ENCODE data around the gene FUT4. TPM values are rescaled to one million over a fixed set of nuclear protein-coding genes. Genes with fewer than 3 reads are reported as not detected.

FUT4 gene
- polyA plus RNA-seq, 2 of the 4 experiments (the other 2 are of a cell fraction) = 1.6 to 1.8 TPM

GRCh38 chr11:94590352-94591041, 46.8 kb downstream of the FUT4 start:
- Histone ChIP-seq H3K27ac (no peak overlapping the region), H3K9me3 (no peaks in the 10 kb centered on the region), H3K4me2 (no peak overlapping the region), H3K4me1 (no peaks in the 10 kb centered on the region), H3K4me3 (no peak overlapping the region)
- FAIRE-seq (no peak), ATAC-seq (no peak), DNase-seq (ENCODE audit: low read depth in 1 of 2, low spot score in 1 of 2) (no peak)
- 47% methylated on average over 6 of the region's 6 CpGs for WGBS (ENCODE audit: missing lambda C conversion rate)
- ChIA-PET POLR2A (no interaction called here), CTCF (no interaction called here)
- TF ChIP-seq CEBPB (IDR thresholded peaks at IDR 0.05) = no peak
- TF ChIP-seq ZNF302 (CRISPR knock-in tag; IDR thresholded peaks at IDR 0.05) = no peak
- TF ChIP-seq FOSL2 (IDR thresholded peaks at IDR 0.05) = no peak
- TF ChIP-seq FOSL2 (CRISPR knock-in tag; IDR thresholded peaks at IDR 0.05) = no peak
- no peak for TF ChIP-seq USF2 (IDR thresholded peaks at IDR 0.05)
- TF ChIP-seq MAZ (IDR thresholded peaks at IDR 0.05; ENCODE audit: borderline replicate concordance, low read depth, low read length) = no peak
- TF ChIP-seq CBX8 (IDR thresholded peaks at IDR 0.05) = no peak
- TF ChIP-seq ZFP36 (IDR thresholded peaks at IDR 0.05; ENCODE audit: borderline replicate concordance, partially characterized antibody) = no peak
- TF ChIP-seq HDAC2 (IDR thresholded peaks at IDR 0.05) = no peak
- no peak for TF ChIP-seq ELK1 (IDR thresholded peaks at IDR 0.05; ENCODE audit: low read depth, low read length)

- DNase-seq (ENCODE audit: low read depth in 1 of 2, low spot score in 1 of 2) = no peak
- WGBS (ENCODE audit: missing lambda C conversion rate) = 17% methylated on average over 2 of the region's 2 CpGs
- TF ChIP-seq JUN (IDR thresholded peaks at IDR 0.05) (no peak), HEYL (CRISPR knock-in tag; IDR thresholded peaks at IDR 0.05) (no peak), ZSCAN20 (CRISPR knock-in tag; IDR thresholded peaks at IDR 0.05) (no peak), CTCF (IDR thresholded peaks at IDR 0.05) (no peak), CBX2 (IDR thresholded peaks at IDR 0.05; ENCODE audit: borderline replicate concordance, low read depth) (no peak), FOSB (CRISPR knock-in tag; IDR thresholded peaks at IDR 0.05) (no peak), CBX8 (IDR thresholded peaks at IDR 0.05) (no peak), HOXA7 (CRISPR knock-in tag; IDR thresholded peaks at IDR 0.05) (no peak), RARB (CRISPR knock-in tag; IDR thresholded peaks at IDR 0.05) (no peak), HOXB5 (CRISPR knock-in tag; IDR thresholded peaks at IDR 0.05) (no peak), SMC3 (IDR thresholded peaks at IDR 0.05) (no peak)
- no peaks in the 10 kb centered on the region for H3K4me1 ChIP-seq
- ATAC-seq = no peak
- no peak for FAIRE-seq
- ChIA-PET CTCF (no interaction called here), POLR2A (no interaction called here)
- H3K4me2 ChIP-seq = no peak overlapping the region
- no peaks in the 10 kb centered on the region for H3K9me3 ChIP-seq
- no peak overlapping the region for H3K4me3 ChIP-seq
- H3K27ac ChIP-seq = no peak overlapping the region
Measured at GRCh38 chr11:94593030-94593429, 49.3 kb downstream of the FUT4 start.

- FAIRE-seq = no peak
- WGBS (ENCODE audit: missing lambda C conversion rate) = 86% methylated on average over 6 of the region's 6 CpGs
- Histone ChIP-seq H3K4me3 (no peak overlapping the region), H3K4me2 (no peak overlapping the region), H3K27ac (no peak overlapping the region), H3K9me3 (no peaks in the 10 kb centered on the region), H3K4me1 (no peaks in the 10 kb centered on the region)
- TF ChIP-seq FOSL2 (IDR thresholded peaks at IDR 0.05) (no peak), FOSL2 (CRISPR knock-in tag; IDR thresholded peaks at IDR 0.05) (no peak), PBX3 (IDR thresholded peaks at IDR 0.05) (no peak), POLR2AphosphoS2 (conservative IDR thresholded peaks at IDR 0.05; ENCODE audit: low read length) (no peak), CEBPB (IDR thresholded peaks at IDR 0.05) (no peak), ZNF302 (CRISPR knock-in tag; IDR thresholded peaks at IDR 0.05) (no peak), KDM5A (IDR thresholded peaks at IDR 0.05) (no peak), RAD21 (conservative IDR thresholded peaks at IDR 0.05 in 1 of 2, IDR thresholded peaks at IDR 0.05 in 1 of 2) (no peak), HEYL (CRISPR knock-in tag; IDR thresholded peaks at IDR 0.05) (no peak), REST (IDR thresholded peaks at IDR 0.05) (no peak), POLR2A (IDR thresholded peaks at IDR 0.05; ENCODE audit: low read length) (no peak), EHF (CRISPR knock-in tag; IDR thresholded peaks at IDR 0.05) (no peak)
- POLR2A ChIA-PET = no interaction called here
- no peak for ATAC-seq
- DNase-seq (ENCODE audit: low read depth in 1 of 2, low spot score in 1 of 2) = no peak
- CTCF ChIA-PET = no interaction called here
Measured at GRCh38 chr11:94595076-94595475, 51.4 kb downstream of the FUT4 start.
